Pons (tissue), 1 donor: ENCODE measurements around the gene GAL.

Source experiments
- DNase-seq: peaks from one replicate; pipeline ENCODE4 v3.0.0-alpha.2; 2016; ENCODE audit warnings: low spot score

GAL gene

DNA sequence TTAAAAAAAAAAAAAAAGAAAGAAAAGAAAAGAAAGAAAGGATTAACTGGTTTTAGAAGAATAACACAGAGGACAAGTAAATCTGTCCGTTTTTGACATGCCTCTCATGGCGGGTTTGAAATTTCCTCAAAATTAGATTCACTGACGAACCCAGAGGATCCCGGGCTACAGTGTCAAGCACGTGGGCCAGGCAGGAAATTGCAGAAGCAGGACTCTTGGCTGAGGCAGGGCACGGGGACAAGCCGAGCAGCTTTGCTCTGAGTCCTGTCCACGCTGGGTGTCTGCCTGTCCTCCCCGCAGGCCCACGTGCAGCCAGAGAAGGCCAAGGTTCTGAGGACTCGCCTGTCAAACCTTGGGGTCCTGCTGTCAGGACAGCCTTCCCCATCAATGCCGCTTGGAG is 24.7 kb downstream of the GAL start:
- DNase-seq = no peak

DNA sequence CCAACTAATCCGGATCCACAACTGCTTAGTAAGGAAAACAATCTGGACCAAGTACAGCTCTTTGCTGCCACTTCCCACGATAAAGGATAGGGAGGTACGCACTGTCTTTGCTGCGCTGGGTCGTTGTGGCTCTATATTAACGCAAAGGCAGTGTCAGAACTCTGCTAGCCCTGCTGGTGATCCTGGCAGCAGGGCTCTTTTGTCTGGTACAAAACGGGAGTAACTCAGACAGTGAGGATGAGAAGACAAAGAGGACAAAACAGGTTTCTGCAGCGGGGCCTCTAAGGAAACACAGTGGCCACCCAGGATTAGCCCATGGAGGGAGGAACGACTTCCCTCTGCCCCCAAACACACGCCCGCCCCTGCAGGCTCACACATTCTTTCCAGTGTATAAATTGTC is 26.1 kb downstream of the GAL start:
- no peak for DNase-seq

DNA sequence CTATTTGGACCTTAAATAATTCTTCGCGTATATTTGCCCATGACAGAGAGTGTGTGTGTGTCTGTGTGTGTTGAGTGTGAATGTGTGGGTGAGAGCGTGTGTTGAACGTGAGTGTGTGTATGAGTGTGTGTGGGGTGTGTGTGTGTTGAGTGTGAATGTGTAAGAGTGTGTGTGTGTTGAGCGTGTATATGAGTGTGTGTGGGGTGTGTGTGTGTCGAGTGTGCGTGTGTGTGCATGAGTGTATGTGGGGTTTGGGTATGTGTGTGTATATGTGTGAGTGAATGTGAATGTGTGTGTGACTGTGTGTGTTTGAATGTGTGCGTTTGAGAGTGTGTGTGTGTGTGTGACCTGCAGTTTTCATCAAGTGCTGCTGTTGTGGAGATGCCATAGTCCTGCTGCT is 26.8 kb downstream of the GAL start:
- DNase-seq = no peak

DNA sequence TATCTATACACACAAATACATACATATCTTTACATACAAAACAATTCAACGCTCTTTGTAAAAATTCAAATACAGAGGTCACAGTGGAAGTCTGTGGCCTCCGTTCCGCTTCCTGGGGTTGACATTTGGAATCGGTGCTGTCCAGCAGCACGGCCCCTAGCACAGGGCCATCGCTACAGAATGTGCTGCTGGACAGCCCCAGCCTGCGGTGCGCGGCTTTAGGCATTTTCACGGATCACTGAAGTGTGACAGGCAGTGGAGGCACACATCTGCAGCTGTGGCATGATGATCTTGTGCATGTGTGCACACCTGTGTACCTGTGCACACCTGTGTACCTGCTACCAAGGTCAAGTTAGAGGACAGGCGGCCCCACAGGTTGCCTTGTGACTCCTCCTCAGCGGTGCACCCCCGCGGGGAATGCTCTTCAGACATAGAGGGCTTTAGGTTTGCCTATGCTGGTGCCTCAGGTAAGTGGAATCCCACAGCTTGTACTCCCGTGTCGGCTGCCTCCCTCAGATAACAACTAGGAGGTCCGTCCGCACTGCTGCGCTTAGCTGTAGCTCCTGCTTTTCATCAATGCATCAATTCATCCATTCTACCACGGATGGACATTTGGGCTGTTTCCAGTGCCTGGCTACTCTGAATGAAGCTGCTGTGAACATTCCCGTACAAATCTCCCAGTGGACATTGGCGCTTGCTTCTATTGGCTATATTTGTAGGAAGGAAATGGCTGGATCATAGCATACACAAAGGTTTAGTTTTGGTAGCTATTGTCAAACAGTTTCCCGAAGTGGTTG is 29.9 kb downstream of the GAL start:
- peak; percentile 72 for DNase-seq

DNA sequence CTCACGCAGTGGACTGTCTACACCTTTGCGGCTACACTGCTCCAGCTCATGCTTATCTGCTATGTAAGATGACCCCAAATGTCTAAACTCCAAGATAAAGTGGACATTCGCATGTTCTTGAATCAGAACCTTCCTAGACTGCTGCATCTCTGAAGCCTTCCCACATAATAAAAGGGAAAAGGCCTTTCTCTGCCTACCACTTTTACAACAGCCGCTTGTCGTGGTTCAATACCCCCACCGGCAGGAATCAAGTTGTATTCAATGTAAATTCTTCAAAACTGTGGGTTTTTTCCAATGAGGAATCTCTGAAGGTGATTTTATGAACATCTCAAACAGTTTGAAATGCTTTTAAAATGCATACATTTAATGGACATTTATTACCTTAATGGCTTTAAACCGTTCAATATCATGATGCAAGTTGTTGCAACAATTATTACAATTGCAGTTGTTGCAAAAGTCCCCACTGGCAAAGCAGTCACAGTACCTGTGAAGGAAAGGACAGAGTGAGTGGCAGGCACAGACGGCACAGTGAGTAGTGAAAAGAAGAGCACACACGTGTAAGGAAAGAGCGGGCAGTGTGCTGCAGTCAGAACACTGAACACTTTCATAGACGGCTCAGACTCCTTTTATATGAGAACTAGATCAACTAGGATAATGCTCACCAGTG is 31.2 kb downstream of the GAL start:
- no peak for DNase-seq

DNA sequence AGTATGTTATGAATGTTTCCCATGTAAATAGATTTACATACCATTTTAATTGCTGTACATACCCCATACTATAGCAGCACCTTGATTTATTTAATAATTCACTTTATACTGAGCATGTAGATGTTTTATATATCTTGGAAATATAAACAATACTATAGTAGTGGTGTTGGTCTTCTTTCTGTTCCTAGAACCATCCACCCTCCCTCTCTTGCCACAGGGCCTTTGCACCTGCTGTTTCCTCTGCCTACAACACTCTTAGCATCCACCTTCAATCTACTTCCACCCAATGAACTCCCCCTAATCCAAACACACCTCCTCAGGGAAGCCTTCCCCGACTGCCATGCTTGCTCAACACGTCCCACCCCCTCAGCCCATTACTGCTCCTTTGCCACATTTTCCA is 36.7 kb downstream of the GAL start:
- no peak for DNase-seq

DNA sequence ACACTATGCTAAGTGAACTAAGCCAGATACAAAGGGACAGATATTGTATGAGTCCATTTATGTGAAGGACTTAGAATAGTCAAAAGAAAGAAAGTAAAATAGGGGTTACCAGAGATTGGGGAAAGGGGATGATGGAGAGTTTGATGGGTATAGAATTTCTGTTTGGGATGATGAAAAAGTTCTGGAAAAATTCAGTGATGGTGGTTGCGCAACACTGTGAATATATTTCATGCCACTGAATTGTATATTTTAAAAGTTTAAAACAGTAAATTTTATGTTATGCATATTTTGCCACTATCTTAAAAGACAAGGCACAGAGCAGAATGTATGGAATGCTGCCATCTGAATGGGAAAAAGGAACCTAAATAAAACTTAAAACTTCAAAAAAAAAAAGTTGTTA is 37.8 kb downstream of the GAL start:
- DNase-seq = no peak

DNA sequence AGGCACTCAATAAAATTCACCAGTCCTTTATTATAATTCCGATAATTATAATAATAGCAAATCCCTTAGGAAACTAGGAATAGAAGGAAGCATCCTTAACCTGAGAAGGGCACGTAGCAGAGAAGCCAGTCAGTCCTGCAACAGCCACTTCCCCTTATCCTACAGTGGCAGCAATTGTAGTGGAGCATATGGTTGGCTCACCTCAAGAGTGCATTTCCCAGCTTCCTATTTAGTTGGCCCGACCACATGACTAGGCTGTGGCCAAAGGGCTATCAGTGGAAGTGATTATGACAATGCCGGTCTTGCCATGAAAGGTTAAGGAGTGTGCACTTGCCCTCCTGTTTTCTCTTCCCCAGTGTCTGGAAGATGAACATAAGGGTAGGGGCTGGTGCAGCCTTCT is 39.9 kb downstream of the GAL start:
- no peak for DNase-seq

DNA sequence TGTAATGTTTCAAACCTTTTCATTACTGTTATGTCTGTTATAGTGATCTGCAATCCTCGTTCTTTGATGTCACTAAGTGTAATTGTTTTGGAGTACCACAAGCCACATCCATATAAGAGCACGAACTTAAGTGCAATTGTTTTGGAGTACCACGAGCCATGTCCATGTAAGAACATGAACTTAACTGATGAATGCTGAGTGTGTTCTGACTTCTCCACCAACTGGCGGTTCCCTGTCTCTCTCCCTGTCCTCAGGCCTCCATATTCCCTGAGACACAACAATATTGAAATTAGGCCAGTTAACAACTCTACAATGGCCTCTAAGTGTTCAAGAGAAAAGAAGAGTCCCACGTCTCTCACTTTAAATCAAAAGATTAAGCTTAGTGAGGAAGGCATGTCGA is 43.4 kb downstream of the GAL start:
- peak; percentile 46 for DNase-seq

DNA sequence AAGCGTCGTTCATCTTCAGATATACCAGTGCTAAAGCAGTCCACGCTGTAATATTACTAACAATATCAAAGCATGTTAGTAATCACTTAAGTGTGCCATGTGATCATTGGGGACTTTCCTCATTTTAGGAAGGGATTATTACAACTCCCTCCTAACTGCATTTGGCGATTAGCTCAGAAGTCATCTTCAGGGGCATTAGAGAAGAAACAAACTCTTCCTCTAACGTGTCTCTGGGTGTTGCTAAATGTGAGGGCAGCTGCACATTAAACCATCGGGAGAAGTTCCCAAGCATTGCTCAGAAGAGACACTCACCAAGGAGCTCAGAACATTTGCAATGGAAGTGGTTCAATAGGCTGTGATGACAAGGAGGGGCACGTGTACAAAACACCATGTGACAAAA is 49.8 kb downstream of the GAL start:
- DNase-seq = no peak

DNA sequence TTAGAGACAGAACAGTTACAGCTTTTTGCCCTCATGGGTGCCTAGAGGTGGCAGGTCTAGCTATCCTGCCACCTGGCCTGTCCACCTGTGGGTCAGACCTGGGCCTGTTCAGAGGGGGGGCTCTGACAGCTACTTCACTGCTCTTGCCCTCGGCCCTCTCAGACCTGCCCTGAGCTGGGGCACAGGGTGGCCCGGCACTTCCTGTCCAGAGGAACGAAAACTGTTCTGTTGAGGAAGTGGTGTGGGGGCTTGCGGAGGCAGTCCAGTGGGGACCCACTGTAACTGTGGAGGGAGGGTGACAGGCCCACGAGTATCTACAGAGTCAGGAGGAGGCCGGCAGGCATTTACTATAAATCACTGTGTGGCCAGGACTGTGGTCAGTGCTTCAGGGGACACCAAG is 50.8 kb downstream of the GAL start:
- DNase-seq = no peak

DNA sequence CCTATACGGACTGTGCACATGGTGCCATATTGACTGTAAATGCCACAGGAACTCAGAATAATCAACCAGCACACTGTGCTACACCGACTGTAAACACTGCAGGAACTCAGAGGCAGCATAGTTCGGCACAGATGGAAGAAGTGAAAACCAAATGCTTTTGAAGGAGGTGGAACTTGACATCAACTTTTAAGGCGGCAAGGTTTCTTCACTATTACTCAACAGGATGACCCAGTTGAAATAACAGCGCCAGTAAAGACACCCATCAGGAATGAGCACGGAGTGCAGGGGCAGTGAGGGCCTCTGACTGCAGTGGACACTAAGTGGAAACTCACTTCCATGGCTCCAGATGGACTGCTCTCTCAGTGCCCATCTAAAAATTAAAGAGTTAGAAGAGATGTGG is 51.3 kb downstream of the GAL start:
- DNase-seq = no peak
